HepG2 (cell line): ENCODE measurements around the gene NEIL1. TPM values are rescaled to one million over a fixed set of nuclear protein-coding genes. Genes with fewer than 3 reads are reported as not detected.

Source experiments
- ATAC-seq: fragments of 200-7000 bp; cut with Tn5 transposase; 3 replicates; pipeline ENCODE4 v1.9.1; 2020; ENCODE audit warnings: mild to moderate bottlenecking, moderate library complexity
- BruUV-seq: library from RNA; stranded (reverse); fragments of 400-500 nt; replicated peaks from 2 replicates; lab custom pipeline; 2021; lab: Mats Ljungman, UMichigan
- CTCF ChIA-PET: fragments of 300-600 bp; formaldehyde crosslinking; extraction: SDS; loops from one replicate; lab custom pipeline; 2021; ENCODE audit warnings: low total read pairs, inconsistent platforms, low intra/inter-chr PET ratio; lab: Yijun Ruan, JAX
- POLR2A ChIA-PET: fragments of 350-600 bp; sonication (Branson Sonifier 250); formaldehyde crosslinking; loops from one replicate; lab custom pipeline; 2020; ENCODE audit warnings: antibody characterized with exemption, inconsistent platforms; lab: Yijun Ruan, JAX
- DNase-seq: peaks from one replicate; pipeline ENCODE4 v3.0.0-alpha.2; 2015; ENCODE audit warnings: low spot score
- FAIRE-seq: peaks from 3 replicates; lab custom pipeline; 2011; peaks lifted over from hg19 to GRCh38; lab: Jason Lieb, UNC
- H2AFZ ChIP-seq: one replicate; pipeline ENCODE4 v1.6.1; 2011; ENCODE audit warnings: low read length, inconsistent platforms
- H3K27ac ChIP-seq: fragments of 300-600 bp; 3 replicates; pipeline ENCODE4 v1.8.0; 2011; ENCODE audit warnings: mixed run types, mild to moderate bottlenecking, mixed read lengths, low read length, inconsistent platforms; ENCODE audit not compliant: insufficient read depth; ENCODE audit errors: extremely low read length
- H3K27me3 ChIP-seq, 2 experiments: fragments of 200-600 bp in 1 of 2; 2 replicates in 1 of 2; 3 replicates in 1 of 2; pipeline versions ENCODE4 v1.6.0 to v1.8.0; 2011; ENCODE audit warnings: low read length in 2 of 2, mild to moderate bottlenecking in 2 of 2, moderate library complexity in 2 of 2, inconsistent platforms in 1 of 2; ENCODE audit not compliant: insufficient read depth in 2 of 2, control insufficient read depth in 1 of 2
- H3K36me3 ChIP-seq, 2 experiments: fragments of 200-600 bp in 1 of 2; replicated peaks in 1 of 2; 2 replicates in 1 of 2; 3 replicates in 1 of 2; pipeline versions ENCODE4 v1.5.1 to v1.8.0; 2011; ENCODE audit warnings: low read length in 2 of 2, inconsistent platforms in 1 of 2; ENCODE audit not compliant: insufficient read depth in 2 of 2, control insufficient read depth in 1 of 2
- H3K4me1 ChIP-seq: 2 replicates; pipeline ENCODE4 v1.5.1; 2012; ENCODE audit warnings: low read length, inconsistent platforms; ENCODE audit not compliant: insufficient read depth
- H3K4me2 ChIP-seq: 2 replicates; pipeline ENCODE4 v1.6.0; 2011; ENCODE audit warnings: low read depth, low read length, inconsistent platforms
- H3K4me3 ChIP-seq, 3 experiments: fragments of 200-600 bp in 1 of 3; sonication (generic), shearing (Covaris generic) in 1 of 3; replicated peaks in 1 of 3; 2 replicates each; pipeline ENCODE4 v1.5.1; 2011 to 2016; ENCODE audit warnings: low read length in 3 of 3, inconsistent platforms in 2 of 3, low read depth in 2 of 3, mild to moderate bottlenecking in 2 of 3, control low read depth in 1 of 3, mixed read lengths in 1 of 3; ENCODE audit not compliant: insufficient read depth in 1 of 3
- H3K79me2 ChIP-seq: one replicate; pipeline ENCODE4 v1.6.1; 2011; ENCODE audit warnings: low read length, inconsistent platforms; ENCODE audit not compliant: insufficient read depth
- H3K9ac ChIP-seq: 2 replicates; pipeline ENCODE4 v1.6.0; 2011; ENCODE audit warnings: mild to moderate bottlenecking, low read depth, low read length, inconsistent platforms; ENCODE audit not compliant: insufficient read depth
- H3K9me3 ChIP-seq: 2 replicates; pipeline ENCODE4 v1.5.1; 2012; ENCODE audit warnings: mild to moderate bottlenecking, low read length
- H4K20me1 ChIP-seq: 2 replicates; pipeline ENCODE4 v1.6.0; 2011; ENCODE audit warnings: inconsistent platforms, mild to moderate bottlenecking, low read length, moderate library complexity; ENCODE audit not compliant: insufficient read depth
- AGO1 ChIP-seq: fragments of 200-400 bp; formaldehyde crosslinking; IDR thresholded peaks from 2 replicates; pipeline ENCODE4 v1.6.1; 2017; ENCODE audit warnings: mild to moderate bottlenecking, low read depth, low read length, moderate library complexity; ENCODE audit not compliant: poor library complexity, severe bottlenecking
- HINFP ChIP-seq: sonication (generic); formaldehyde crosslinking; IDR thresholded peaks from 2 replicates; pipeline ENCODE4 v1.4.0; 2020; ENCODE audit warnings: low read depth, mild to moderate bottlenecking, missing genetic modification reagents
- HNF4A ChIP-seq: sonication (generic); formaldehyde crosslinking; IDR thresholded peaks from 2 replicates; pipeline ENCODE4 v1.4.0; 2020; ENCODE audit warnings: missing genetic modification reagents
- HOXD1 ChIP-seq: sonication (generic); formaldehyde crosslinking; IDR thresholded peaks from 2 replicates; pipeline ENCODE4 v1.5.0; 2020; ENCODE audit warnings: missing genetic modification reagents
- MEIS1 ChIP-seq: sonication (generic); formaldehyde crosslinking; IDR thresholded peaks from 2 replicates; pipeline ENCODE4 v1.9.0; 2021; ENCODE audit warnings: mild to moderate bottlenecking, missing genetic modification reagents, moderate library complexity, borderline replicate concordance
- PITX1 ChIP-seq: sonication (generic); formaldehyde crosslinking; IDR thresholded peaks from 2 replicates; pipeline ENCODE4 v1.5.1; 2020; ENCODE audit warnings: mild to moderate bottlenecking, missing genetic modification reagents
- TCF12 ChIP-seq, 2 experiments: fragments of 450-650 bp in 1 of 2; sonication (generic) in 1 of 2; formaldehyde crosslinking in 1 of 2; IDR thresholded peaks; 2 replicates each; pipeline versions ENCODE4 v1.6.1 to v1.8.0; 2017 to 2022; ENCODE audit warnings: antibody characterized with exemption in 1 of 2, mild to moderate bottlenecking in 1 of 2, missing genetic modification reagents in 1 of 2, moderate library complexity in 1 of 2
- ZBTB38 ChIP-seq: sonication (generic); formaldehyde crosslinking; IDR thresholded peaks from 2 replicates; pipeline ENCODE4 v1.5.1; 2020; ENCODE audit warnings: mild to moderate bottlenecking, missing genetic modification reagents
- ZFP62 ChIP-seq: sonication (generic); formaldehyde crosslinking; IDR thresholded peaks from 2 replicates; pipeline ENCODE4 v1.4.0; 2020; ENCODE audit warnings: missing genetic modification reagents
- ZFY ChIP-seq: sonication (generic); formaldehyde crosslinking; IDR thresholded peaks from 2 replicates; pipeline ENCODE4 v1.4.0; 2020; ENCODE audit warnings: missing genetic modification reagents
- ZNF317 ChIP-seq: sonication (generic); formaldehyde crosslinking; IDR thresholded peaks from 2 replicates; pipeline ENCODE4 v1.5.0; 2020; ENCODE audit warnings: mild to moderate bottlenecking, missing genetic modification reagents
- ZNF605 ChIP-seq: sonication (generic); formaldehyde crosslinking; IDR thresholded peaks from 2 replicates; pipeline ENCODE4 v1.8.0; 2022; ENCODE audit warnings: mild to moderate bottlenecking, missing genetic modification reagents
- ZNF777 ChIP-seq: sonication (generic); formaldehyde crosslinking; IDR thresholded peaks from 2 replicates; pipeline ENCODE4 v1.4.0; 2020; ENCODE audit warnings: missing genetic modification reagents
- ZNF788 ChIP-seq: sonication (generic); formaldehyde crosslinking; IDR thresholded peaks from 2 replicates; pipeline ENCODE4 v1.5.0; 2020; ENCODE audit warnings: mild to moderate bottlenecking, missing genetic modification reagents, borderline replicate concordance
- ZSCAN31 ChIP-seq: sonication (generic); formaldehyde crosslinking; IDR thresholded peaks from 2 replicates; pipeline ENCODE4 v1.5.0; 2020; ENCODE audit warnings: low read depth, mild to moderate bottlenecking, missing genetic modification reagents
- WGBS: methylation state at CpG from one replicate; pipeline ENCODE4 v1.1.6; 2017; ENCODE audit warnings: low lambda C conversion rate; 5-methylcytosine and 5-hydroxymethylcytosine counted together
- in situ Hi-C: cut with HindIII; loops from 2 replicates; pipeline ENCODE4 v1.10.0; 2017; ENCODE audit warnings: low pct_unique_long_range_greater_than_20kb; ENCODE audit not compliant: extremely low pct_ligation_motif_present
- intact Hi-C: fragments of 100-400 bp; cut with micrococcal nuclease; formaldehyde crosslinking; loops from one replicate; pipeline ENCODE4 v1.10.0; 2022; ENCODE audit not compliant: unreplicated experiment
- polyA plus RNA-seq, 8 experiments: library from polyadenylated mRNA; depleted of rRNA in 3 of 8; stranded (reverse) in 7 of 8; unstranded in 1 of 8; fragments of >200 nt; fragmentation: Illumina TruSeq in 4 of 8; extraction: Trizol in 4 of 8; gene quantifications; 2 replicates each; pipeline versions ENCODE4 v1.2.1 to v1.2.3, GENCODE V29; 2011 to 2016; ENCODE audit warnings: low read depth in 4 of 8, missing spikeins in 1 of 8, mixed read lengths in 1 of 8; ENCODE audit not compliant: insufficient read depth in 1 of 8
- total RNA-seq, 5 experiments: library from RNA; depleted of rRNA; stranded (reverse); fragments of >200 nt; fragmentation: Illumina TruSeq; extraction: Trizol; gene quantifications; 2 replicates each; pipeline ENCODE4 v1.2.3, GENCODE V29; 2016; ENCODE audit warnings: low read depth in 1 of 5
- TF ChIP-seq, protein P1 (sequence below): sonication (generic); formaldehyde crosslinking; IDR thresholded peaks from 2 replicates; pipeline ENCODE4 v1.5.1; 2020; ENCODE audit warnings: missing genetic modification reagents, mild to moderate bottlenecking, borderline replicate concordance
- TF ChIP-seq, protein P2 (sequence below): sonication (generic); formaldehyde crosslinking; IDR thresholded peaks from 2 replicates; pipeline ENCODE4 v1.4.0; 2020; ENCODE audit warnings: missing genetic modification reagents

Gene NEIL1
- total and polyA plus RNA-seq, 2 of the 13 experiments (the other 11 are each of a cell fraction or from before 2014, with no cell fraction given), result 10.4 to 15.5 TPM

- ATAC-seq (peak; percentile 29), DNase-seq (no peak), FAIRE-seq (no peak)
- ChIA-PET POLR2A (interaction anchor here (0.6 to 2.4 kb wide), 2 partner anchors 20 to 988 kb away, joined by 3 to 42 read pairs; partner anchors contain the start of genes ISL2 and MAN2C1), CTCF (no interaction called here)
- no TSS peak for BruUV-seq
- in situ Hi-C loops, result no loop called here
- Histone ChIP-seq H3K36me3 (no peaks in the 10 kb centered on the region), H3K4me1 (peaks cover 18% of the 10 kb centered on the region), H2AFZ (no peak overlapping the region), H3K27me3 (no peaks in the 10 kb centered on the region), H3K9me3 (no peaks in the 10 kb centered on the region), H3K4me2 (peak overlapping the region; percentile 94), H3K79me2 (no peaks in the 10 kb centered on the region), H3K4me3 (peak overlapping the region; percentile 70 to 96 (median 94)), H4K20me1 (no peaks in the 10 kb centered on the region), H3K27ac (peak overlapping the region; percentile 47), H3K9ac (peak overlapping the region; percentile 81)
- 76% methylated on average over 25 of the region's 46 CpGs for WGBS
- intact Hi-C loops, result no loop called here
- TF ChIP-seq MEIS1 (CRISPR knock-in tag) (no peak), HNF4A (CRISPR knock-in tag) (peak; percentile 48; the same call in 1 of the 2 replicates), ZBTB38 (CRISPR knock-in tag) (peak; percentile 72; the same call in 1 of the 2 replicates), ZNF605 (CRISPR knock-in tag) (no peak), ZFP62 (CRISPR knock-in tag) (no peak), TCF12 (IDR thresholded peaks at IDR 0.05) (no peak), TCF12 (CRISPR knock-in tag; IDR thresholded peaks at IDR 0.05) (no peak), ZFY (CRISPR knock-in tag) (peak; percentile 50; the same call in 1 of the 2 replicates), PITX1 (0 out of 2 replicates have a peak, but pooled peaks have one; percentile 11), ZNF777 (CRISPR knock-in tag) (no peak), HOXD1 (no peak), ZNF788 (CRISPR knock-in tag) (0 out of 2 replicates have a peak, but pooled peaks have one; percentile 57), ZSCAN31 (0 out of 2 replicates have a peak, but pooled peaks have one; percentile 59), ZNF317 (0 out of 2 replicates have a peak, but pooled peaks have one; percentile 37), HINFP (no peak), AGO1 (peak; percentile 79)
- TF ChIP-seq, protein P1, sequence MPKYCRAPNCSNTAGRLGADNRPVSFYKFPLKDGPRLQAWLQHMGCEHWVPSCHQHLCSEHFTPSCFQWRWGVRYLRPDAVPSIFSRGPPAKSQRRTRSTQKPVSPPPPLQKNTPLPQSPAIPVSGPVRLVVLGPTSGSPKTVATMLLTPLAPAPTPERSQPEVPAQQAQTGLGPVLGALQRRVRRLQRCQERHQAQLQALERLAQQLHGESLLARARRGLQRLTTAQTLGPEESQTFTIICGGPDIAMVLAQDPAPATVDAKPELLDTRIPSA, result no peak
- TF ChIP-seq, protein P2, sequence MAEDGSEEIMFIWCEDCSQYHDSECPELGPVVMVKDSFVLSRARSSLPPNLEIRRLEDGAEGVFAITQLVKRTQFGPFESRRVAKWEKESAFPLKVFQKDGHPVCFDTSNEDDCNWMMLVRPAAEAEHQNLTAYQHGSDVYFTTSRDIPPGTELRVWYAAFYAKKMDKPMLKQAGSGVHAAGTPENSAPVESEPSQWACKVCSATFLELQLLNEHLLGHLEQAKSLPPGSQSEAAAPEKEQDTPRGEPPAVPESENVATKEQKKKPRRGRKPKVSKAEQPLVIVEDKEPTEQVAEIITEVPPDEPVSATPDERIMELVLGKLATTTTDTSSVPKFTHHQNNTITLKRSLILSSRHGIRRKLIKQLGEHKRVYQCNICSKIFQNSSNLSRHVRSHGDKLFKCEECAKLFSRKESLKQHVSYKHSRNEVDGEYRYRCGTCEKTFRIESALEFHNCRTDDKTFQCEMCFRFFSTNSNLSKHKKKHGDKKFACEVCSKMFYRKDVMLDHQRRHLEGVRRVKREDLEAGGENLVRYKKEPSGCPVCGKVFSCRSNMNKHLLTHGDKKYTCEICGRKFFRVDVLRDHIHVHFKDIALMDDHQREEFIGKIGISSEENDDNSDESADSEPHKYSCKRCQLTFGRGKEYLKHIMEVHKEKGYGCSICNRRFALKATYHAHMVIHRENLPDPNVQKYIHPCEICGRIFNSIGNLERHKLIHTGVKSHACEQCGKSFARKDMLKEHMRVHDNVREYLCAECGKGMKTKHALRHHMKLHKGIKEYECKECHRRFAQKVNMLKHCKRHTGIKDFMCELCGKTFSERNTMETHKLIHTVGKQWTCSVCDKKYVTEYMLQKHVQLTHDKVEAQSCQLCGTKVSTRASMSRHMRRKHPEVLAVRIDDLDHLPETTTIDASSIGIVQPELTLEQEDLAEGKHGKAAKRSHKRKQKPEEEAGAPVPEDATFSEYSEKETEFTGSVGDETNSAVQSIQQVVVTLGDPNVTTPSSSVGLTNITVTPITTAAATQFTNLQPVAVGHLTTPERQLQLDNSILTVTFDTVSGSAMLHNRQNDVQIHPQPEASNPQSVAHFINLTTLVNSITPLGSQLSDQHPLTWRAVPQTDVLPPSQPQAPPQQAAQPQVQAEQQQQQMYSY, result peak; percentile 73
Observed at GRCh38 chr15:75348562-75349350, 1.9 kb downstream of the NEIL1 start.
